Measurements from ENCODE around the gene TXN.

The TXN gene

GRCh38 chr9:110282018-110282738 lies 25.9 kb upstream of the TXN start:
- Mint-ChIP-seq H3K9me3 (no peaks in the 10 kb centered on the region), H3K27ac (no peak overlapping the region), H3K4me1 (no peaks in the 10 kb centered on the region), H3K4me3 (no peak overlapping the region), H3K27me3 (ENCODE audit: low read depth, poor library complexity) (peaks cover 12% of the 10 kb centered on the region), H3K36me3 (ENCODE audit: low read depth) (no peaks in the 10 kb centered on the region)
- no peak for TF ChIP-seq CTCF (IDR thresholded peaks at IDR 0.05)
- DNase-seq, result no peak

GRCh38 chr9:110278080-110278707 lies 21.9 kb upstream of the TXN start:
- Mint-ChIP-seq H3K27ac (no peak overlapping the region), H3K27me3 (ENCODE audit: low read depth, poor library complexity) (peaks cover 8% of the 10 kb centered on the region), H3K36me3 (ENCODE audit: low read depth) (no peaks in the 10 kb centered on the region), H3K9me3 (no peaks in the 10 kb centered on the region), H3K4me3 (no peak overlapping the region), H3K4me1 (no peaks in the 10 kb centered on the region)
- DNase-seq, result no peak
- no peak for TF ChIP-seq CTCF (IDR thresholded peaks at IDR 0.05)

GRCh38 chr9:110276781-110277180 lies 20.5 kb upstream of the TXN start:
- Mint-ChIP-seq H3K36me3 (ENCODE audit: low read depth) (no peaks in the 10 kb centered on the region), H3K9me3 (no peaks in the 10 kb centered on the region), H3K4me1 (no peaks in the 10 kb centered on the region), H3K27me3 (ENCODE audit: low read depth, poor library complexity) (peaks cover 8% of the 10 kb centered on the region), H3K4me3 (no peak overlapping the region), H3K27ac (no peak overlapping the region)
- TF ChIP-seq CTCF (IDR thresholded peaks at IDR 0.05), result no peak
- no peak for DNase-seq

GRCh38 chr9:110270211-110270995 lies 14.1 kb upstream of the TXN start:
- no peak overlapping the region for H3K27ac Mint-ChIP-seq
- TF ChIP-seq CTCF (IDR thresholded peaks at IDR 0.05), result no peak
- no peaks in the 10 kb centered on the region for H3K36me3 Mint-ChIP-seq (ENCODE audit: low read depth)
- peaks cover 5% of the 10 kb centered on the region for H3K27me3 Mint-ChIP-seq (ENCODE audit: low read depth, poor library complexity)
- no peak overlapping the region for H3K4me3 Mint-ChIP-seq
- no peak for DNase-seq
- H3K4me1 Mint-ChIP-seq, result no peaks in the 10 kb centered on the region
- H3K9me3 Mint-ChIP-seq, result peaks cover 8% of the 10 kb centered on the region

- H3K4me3 Mint-ChIP-seq, result no peak overlapping the region
These were observed 10.5 kb upstream of the TXN start for GRCh38 chr9:110266795-110267194.

More at GRCh38 chr9:110266795-110267194, 10.5 kb upstream of the TXN start:
- no peak overlapping the region for H3K27ac Mint-ChIP-seq
- peaks cover 5% of the 10 kb centered on the region for H3K27me3 Mint-ChIP-seq (ENCODE audit: low read depth, poor library complexity)
- H3K4me1 Mint-ChIP-seq, result no peaks in the 10 kb centered on the region
- no peaks in the 10 kb centered on the region for H3K36me3 Mint-ChIP-seq (ENCODE audit: low read depth)
- no peak for TF ChIP-seq CTCF (IDR thresholded peaks at IDR 0.05)
- H3K9me3 Mint-ChIP-seq, result peaks cover 32% of the 10 kb centered on the region
- DNase-seq, result no peak

Data from nephron progenitor cell (in vitro differentiated cells).